ENCODE data around the gene SNX13. TPM values are rescaled to one million over a fixed set of nuclear protein-coding genes. Genes with fewer than 3 reads are reported as not detected.

Gene SNX13
- total and polyA plus RNA-seq, 11 donors, result 8.5 to 59.6 (median 48.9) TPM

DNA sequence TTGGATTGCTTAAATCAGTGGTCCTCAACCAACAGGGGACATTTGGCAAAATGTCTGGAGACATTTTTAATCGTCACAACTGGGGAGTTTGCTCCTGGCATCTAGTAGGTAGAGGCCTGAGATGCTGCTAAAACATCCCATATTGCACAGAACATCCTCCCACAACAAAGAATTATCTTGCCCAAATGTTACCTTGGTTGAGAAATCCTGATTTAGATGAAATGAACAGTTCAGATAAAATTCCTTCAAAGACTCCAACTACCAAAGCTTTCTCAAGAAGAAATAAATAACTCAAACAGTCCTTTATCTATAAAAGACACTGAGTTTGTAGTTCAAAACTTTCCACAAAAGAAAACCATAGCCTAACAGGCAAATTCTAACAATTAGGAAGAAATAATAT is 160.9 kb downstream of the SNX13 start:
- WGBS, 4 donors, result 89 to 93% (median 92%) methylated on average over 1 of the region's 1 CpG
- intact Hi-C loops (cut with DNase I), result loop anchor here in 8 of 10 donors (10.0 kb wide), 4 partner anchors 165 to 565 kb away; partner anchors contain the start of gene SNX13 (in 2 of the 8)

GRCh38 chr7:17774716-17775288 is 165.5 kb downstream of the SNX13 start:
- Histone ChIP-seq H3K27me3 (no peaks in the 10 kb centered on the region), H3K9me3 (no peaks in the 10 kb centered on the region), H3K36me3 (no peaks in the 10 kb centered on the region), H3K27ac (no peak overlapping the region), H3K4me1 (peaks cover 0 to 37% (median 9%) of the 10 kb centered on the region in 12 donors), H3K4me3 (no peak overlapping the region)
- ATAC-seq (no peak), DNase-seq (no peak)
- 41 to 51% (median 48%) methylated on average over 3 of the region's 3 CpGs for WGBS, 4 donors
- intact Hi-C loops (cut with DNase I), result loop anchor here in 8 of 10 donors (5.0 to 10.0 kb wide), 6 partner anchors 167 to 570 kb away; partner anchors contain the start of gene SNX13 (in 3 of the 8)
- no peak for TF ChIP-seq CTCF (IDR thresholded peaks at IDR 0.05)
- TF ChIP-seq POLR2A (IDR thresholded peaks at IDR 0.05), result no peak

More for the DNA sequence above, 160.9 kb downstream of the SNX13 start:
- TF ChIP-seq POLR2A (IDR thresholded peaks at IDR 0.05) (no peak), CTCF (IDR thresholded peaks at IDR 0.05) (no peak)
- peaks cover 0 to 9% (median 0%) of the 10 kb centered on the region in 12 donors for H3K4me1 ChIP-seq
- H3K36me3 ChIP-seq, result no peaks in the 10 kb centered on the region
- DNase-seq, result no peak
- ATAC-seq, result no peak
- H3K9me3 ChIP-seq, result no peaks in the 10 kb centered on the region
- no peak overlapping the region for H3K27ac ChIP-seq
- H3K4me3 ChIP-seq, result no peak overlapping the region
- H3K27me3 ChIP-seq, result no peaks in the 10 kb centered on the region

- TF ChIP-seq POLR2A (IDR thresholded peaks at IDR 0.05), result no peak
- TF ChIP-seq CTCF (IDR thresholded peaks at IDR 0.05), result no peak
- intact Hi-C loops (cut with DNase I), result loop anchor here in 8 of 10 donors (5.0 to 10.0 kb wide), 6 partner anchors 168 to 571 kb away; partner anchors contain the start of gene SNX13 (in 3 of the 8)
- Histone ChIP-seq H3K4me1 (peaks cover 0 to 39% (median 9%) of the 10 kb centered on the region in 12 donors), H3K27ac (no peak overlapping the region), H3K4me3 (no peak overlapping the region), H3K9me3 (no peaks in the 10 kb centered on the region), H3K36me3 (no peaks in the 10 kb centered on the region), H3K27me3 (no peaks in the 10 kb centered on the region)
- ATAC-seq (peak; percentile 36 to 73 (median 63)), DNase-seq (peak in 2 of 5 donors; percentile 14 to 34)
- 69 to 76% (median 72%) methylated on average over 2 of the region's 2 CpGs for WGBS, 4 donors
Measured at GRCh38 chr7:17774248-17774647, 166.0 kb downstream of the SNX13 start.

- no peaks in the 10 kb centered on the region for H3K9me3 ChIP-seq
- peaks cover 0 to 39% (median 9%) of the 10 kb centered on the region in 12 donors for H3K4me1 ChIP-seq
- no peaks in the 10 kb centered on the region for H3K27me3 ChIP-seq
- WGBS, 4 donors, result 89 to 93% (median 92%) methylated on average over 4 of the region's 4 CpGs
- intact Hi-C loops (cut with DNase I), result loop anchor here in 8 of 10 donors (5.0 to 10.0 kb wide), 6 partner anchors 169 to 572 kb away; partner anchors contain the start of gene SNX13 (in 3 of the 8)
- peak in 2 of 5 donors; percentile 27 to 39 for DNase-seq
- H3K36me3 ChIP-seq, result no peaks in the 10 kb centered on the region
- TF ChIP-seq CTCF (IDR thresholded peaks at IDR 0.05) (no peak), POLR2A (IDR thresholded peaks at IDR 0.05) (no peak)
- ATAC-seq, result peak in 2 of 4 donors; percentile 74 to 86
- H3K4me3 ChIP-seq, result no peak overlapping the region
- peak overlapping the region in 2 of 12 donors; percentile 23 to 53 for H3K27ac ChIP-seq
Measured at GRCh38 chr7:17773289-17773626, 167.0 kb downstream of the SNX13 start.
